ENCODE results near the gene ZSWIM4. TPM values are rescaled to one million over a fixed set of nuclear protein-coding genes. Genes with fewer than 3 reads are reported as not detected.

Gene ZSWIM4
- polyA plus RNA-seq, 1 of the 3 experiments (the other 2 are of a cell fraction): 4.7 TPM

GRCh38 chr19:13872339-13872694, 77.1 kb downstream of the ZSWIM4 start:
- Histone ChIP-seq H3K36me3 (replicated peaks in 1 of 2; ENCODE audit: control insufficient read depth in 1 of 2, insufficient read depth in 2 of 2, low read length in 1 of 2) (no peaks in the 10 kb centered on the region), H3K9ac (no peak overlapping the region), H3K27me3 (ENCODE audit: insufficient read depth) (no peaks in the 10 kb centered on the region), H3K4me2 (no peak overlapping the region), H3K4me1 (ENCODE audit: control insufficient read depth in 1 of 2, insufficient read depth in 2 of 2, low read depth in 1 of 2, low read length in 1 of 2) (peaks cover 0 to 11% of the 10 kb centered on the region in 2 experiments; a peak in 1 of 4 replicates), H3K9me3 (no peaks in the 10 kb centered on the region), H4K20me1 (ENCODE audit: insufficient read depth) (no peaks in the 10 kb centered on the region), H3F3A (replicated peaks; ENCODE audit: insufficient read depth) (peaks cover 9% of the 10 kb centered on the region), H3K27ac (ENCODE audit: low read depth in 2 of 2, low read length in 1 of 2) (no peak overlapping the region), H2AFZ (ENCODE audit: low read depth) (no peak overlapping the region), H3K9me2 (no peaks in the 10 kb centered on the region), H3K4me3 (ENCODE audit: low read depth in 2 of 2, low read length in 1 of 2) (no peak overlapping the region), H3K79me2 (ENCODE audit: insufficient read depth) (peaks cover 5% of the 10 kb centered on the region; the same call in 1 of the 2 replicates)
- TF ChIP-seq ZBTB33 (IDR thresholded peaks at IDR 0.05; ENCODE audit: borderline replicate concordance, low read depth): no peak
- no peak for TF ChIP-seq ELF1 (IDR thresholded peaks at IDR 0.05)
- TF ChIP-seq EZH2phosphoT487 (IDR thresholded peaks at IDR 0.05; ENCODE audit: borderline replicate concordance, low read depth): no peak
- TF ChIP-seq NRF1 (IDR thresholded peaks at IDR 0.05; ENCODE audit: low read depth, low read length): no peak
- no peak for TF ChIP-seq MAX (IDR thresholded peaks at IDR 0.05; ENCODE audit: low read depth)
- TF ChIP-seq MEF2A (IDR thresholded peaks at IDR 0.05; ENCODE audit: borderline replicate concordance, low read depth): no peak
- no peak for TF ChIP-seq TEAD4 (IDR thresholded peaks at IDR 0.05; ENCODE audit: borderline replicate concordance, insufficient read depth)
- no peak for TF ChIP-seq TCF12 (IDR thresholded peaks at IDR 0.05)
- no peak for TF ChIP-seq USF1 (IDR thresholded peaks at IDR 0.05; ENCODE audit: borderline replicate concordance, low read depth)
- no peak for TF ChIP-seq EP300 (IDR thresholded peaks at IDR 0.05; ENCODE audit: borderline replicate concordance in 1 of 2, low read depth in 1 of 2, low read length in 1 of 2)
- no peak for TF ChIP-seq POLR2AphosphoS5 (IDR thresholded peaks at IDR 0.05; ENCODE audit: low read depth, low read length)
- TF ChIP-seq IRF3 (IDR thresholded peaks at IDR 0.05; ENCODE audit: low read depth, low read length): no peak
- no peak for TF ChIP-seq JUND (IDR thresholded peaks at IDR 0.05)
- TF ChIP-seq RFX5 (IDR thresholded peaks at IDR 0.05; ENCODE audit: low read length): no peak
- CTCF ChIA-PET: interaction anchor here (1.8 to 13.8 kb wide), 3 partner anchors 10 to 199 kb away, joined by 4 to 146 read pairs (median 6); partner anchors contain the start of genes IL27RA and MISP3
- WGBS (ENCODE audit: low lambda C conversion rate): 88% methylated on average over 5 of the region's 5 CpGs
- POLR2A ChIA-PET: no interaction called here
- DNase-seq: peak; percentile 32

Measured in SK-N-SH (cell line).